PFSK-1 (cell line): ENCODE data around the gene C4A.
"Not testable (repeated sequence)": the region's sequence is repeated elsewhere in the genome, so short reads cannot be mapped to it uniquely, and the experiment has no call there.

Experiments
- FOXP2 ChIP-seq: optimal IDR thresholded peaks from 2 replicates; pipeline ENCODE3; 2011; ENCODE audit warnings: borderline replicate concordance, control low read depth, inconsistent platforms; ENCODE audit not compliant: insufficient read depth; ENCODE audit errors: extremely low read length, extremely low read depth
- POLR2AphosphoS5 ChIP-seq: IDR thresholded peaks from 2 replicates; pipeline ENCODE4 v1.6.1; 2012; ENCODE audit warnings: low read depth, mild to moderate bottlenecking, control low read depth, low read length, moderate library complexity
- SIN3A ChIP-seq: IDR thresholded peaks from 2 replicates; pipeline ENCODE4 v1.6.1; 2012; ENCODE audit warnings: mild to moderate bottlenecking, low read length, moderate library complexity, borderline replicate concordance; ENCODE audit not compliant: insufficient read depth
- TAF1 ChIP-seq: IDR thresholded peaks from 2 replicates; pipeline ENCODE4 v1.6.1; 2012; ENCODE audit warnings: low read length, control low read depth, borderline replicate concordance; ENCODE audit not compliant: insufficient read depth
- TF ChIP-seq, protein P1 (sequence below), 2 experiments: IDR thresholded peaks; 2 replicates each; pipeline versions ENCODE4 v1.6.1 to v1.8.0; 2011 to 2012; ENCODE audit warnings: low read depth in 2 of 2, low read length in 2 of 2, control low read depth in 1 of 2, inconsistent platforms in 1 of 2, mild to moderate bottlenecking in 1 of 2, moderate library complexity in 1 of 2; ENCODE audit not compliant: insufficient read depth in 1 of 2

C4A gene

DNA sequence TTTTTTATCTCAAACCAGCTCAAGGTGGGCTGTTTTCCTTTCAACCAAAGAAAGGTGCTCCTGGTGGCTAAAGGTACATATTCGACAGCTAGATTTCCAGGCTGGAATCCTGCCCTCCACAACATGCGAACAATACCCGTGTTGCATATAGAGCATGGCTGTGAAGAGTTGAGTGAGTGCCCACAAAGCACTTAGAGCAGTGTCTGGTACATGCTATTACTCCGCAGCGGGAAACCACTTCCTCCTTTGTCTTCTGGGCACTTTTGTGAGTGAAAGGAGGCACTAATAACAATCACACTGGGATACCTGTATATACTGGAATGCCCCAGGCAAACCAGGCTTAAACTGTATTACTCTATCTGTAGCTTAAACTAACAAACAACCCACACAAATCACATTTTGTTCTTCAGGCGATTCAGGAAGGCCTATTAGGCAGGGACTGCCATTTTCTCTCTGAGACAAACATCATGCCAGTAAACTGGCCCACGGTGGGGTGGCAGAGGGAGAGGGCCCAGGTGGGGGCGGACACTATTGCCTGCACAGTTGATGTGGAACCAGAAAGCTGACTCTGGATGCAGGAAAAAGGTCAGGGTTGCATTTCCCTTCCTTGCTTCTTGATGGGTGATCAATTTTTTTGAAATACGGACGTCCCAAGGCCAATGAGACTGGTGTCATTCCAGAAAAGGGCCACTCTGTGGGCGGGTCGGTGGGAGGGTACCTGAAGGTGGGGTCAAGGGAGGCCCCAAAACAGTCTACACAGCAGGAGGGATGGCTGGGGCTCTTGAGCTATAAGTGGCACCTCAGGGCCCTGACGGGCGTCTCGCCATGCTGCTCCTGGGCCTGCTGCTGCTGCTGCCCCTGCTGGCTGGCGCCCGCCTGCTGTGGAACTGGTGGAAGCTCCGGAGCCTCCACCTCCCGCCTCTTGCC lies 56.0 kb downstream of the C4A start, which contains the start of gene CYP21A2:
Gene CYP21A2 (plus strand): TSS at position 818 of the 927 bp plus-strand sequence. CDS start 8 bp downstream, at position 826.
- not testable (repeated sequence) for TF ChIP-seq POLR2AphosphoS5, SIN3A, FOXP2

- TF ChIP-seq SIN3A (no peak), POLR2AphosphoS5 (no peak), FOXP2 (no peak), TAF1 (no peak)
- TF ChIP-seq, protein P1, sequence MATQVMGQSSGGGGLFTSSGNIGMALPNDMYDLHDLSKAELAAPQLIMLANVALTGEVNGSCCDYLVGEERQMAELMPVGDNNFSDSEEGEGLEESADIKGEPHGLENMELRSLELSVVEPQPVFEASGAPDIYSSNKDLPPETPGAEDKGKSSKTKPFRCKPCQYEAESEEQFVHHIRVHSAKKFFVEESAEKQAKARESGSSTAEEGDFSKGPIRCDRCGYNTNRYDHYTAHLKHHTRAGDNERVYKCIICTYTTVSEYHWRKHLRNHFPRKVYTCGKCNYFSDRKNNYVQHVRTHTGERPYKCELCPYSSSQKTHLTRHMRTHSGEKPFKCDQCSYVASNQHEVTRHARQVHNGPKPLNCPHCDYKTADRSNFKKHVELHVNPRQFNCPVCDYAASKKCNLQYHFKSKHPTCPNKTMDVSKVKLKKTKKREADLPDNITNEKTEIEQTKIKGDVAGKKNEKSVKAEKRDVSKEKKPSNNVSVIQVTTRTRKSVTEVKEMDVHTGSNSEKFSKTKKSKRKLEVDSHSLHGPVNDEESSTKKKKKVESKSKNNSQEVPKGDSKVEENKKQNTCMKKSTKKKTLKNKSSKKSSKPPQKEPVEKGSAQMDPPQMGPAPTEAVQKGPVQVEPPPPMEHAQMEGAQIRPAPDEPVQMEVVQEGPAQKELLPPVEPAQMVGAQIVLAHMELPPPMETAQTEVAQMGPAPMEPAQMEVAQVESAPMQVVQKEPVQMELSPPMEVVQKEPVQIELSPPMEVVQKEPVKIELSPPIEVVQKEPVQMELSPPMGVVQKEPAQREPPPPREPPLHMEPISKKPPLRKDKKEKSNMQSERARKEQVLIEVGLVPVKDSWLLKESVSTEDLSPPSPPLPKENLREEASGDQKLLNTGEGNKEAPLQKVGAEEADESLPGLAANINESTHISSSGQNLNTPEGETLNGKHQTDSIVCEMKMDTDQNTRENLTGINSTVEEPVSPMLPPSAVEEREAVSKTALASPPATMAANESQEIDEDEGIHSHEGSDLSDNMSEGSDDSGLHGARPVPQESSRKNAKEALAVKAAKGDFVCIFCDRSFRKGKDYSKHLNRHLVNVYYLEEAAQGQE (IDR thresholded peaks at IDR 0.05; ENCODE audit: insufficient read depth in 1 of 2, low read depth in 2 of 2, low read length in 2 of 2) = no peak
Measured at GRCh38 chr6:32045811-32046449, 64.1 kb downstream of the C4A start.

DNA sequence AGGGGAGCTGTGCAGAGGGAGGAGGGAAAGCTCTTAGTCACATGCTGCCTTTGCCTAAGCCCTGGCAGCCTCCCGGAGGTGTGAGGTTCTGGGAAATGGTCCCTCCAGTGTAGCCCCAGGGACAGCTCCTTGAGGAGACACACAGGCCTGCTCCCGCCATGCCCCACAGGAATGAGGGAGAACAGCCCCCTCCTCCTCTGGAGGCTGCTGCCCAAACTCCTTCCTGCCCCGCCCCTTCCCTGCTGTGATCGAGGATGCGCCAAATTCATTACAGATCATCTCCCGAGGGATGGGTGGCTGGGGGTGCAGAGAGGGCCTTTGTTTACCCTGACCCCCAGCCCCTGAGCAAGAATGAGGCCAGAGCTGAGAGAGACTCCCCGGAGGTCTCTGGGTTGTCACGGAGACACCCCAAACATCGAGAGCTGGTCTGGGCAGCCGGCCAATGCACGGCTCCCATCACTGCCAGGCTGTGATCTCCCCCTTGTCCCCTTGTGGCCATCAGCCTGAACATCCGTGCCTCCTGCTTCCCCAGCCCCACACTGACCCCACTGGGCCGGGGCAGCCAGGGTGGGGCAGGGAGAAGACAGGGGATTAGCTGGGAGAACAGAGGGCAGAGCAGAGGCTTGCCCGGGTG lies 64.7 kb downstream of the C4A start:
- TF ChIP-seq TAF1 (no peak), SIN3A (no peak), POLR2AphosphoS5 (no peak), FOXP2 (no peak)
- TF ChIP-seq, protein P1 (IDR thresholded peaks at IDR 0.05; ENCODE audit: insufficient read depth in 1 of 2, low read depth in 2 of 2, low read length in 2 of 2) = no peak

DNA sequence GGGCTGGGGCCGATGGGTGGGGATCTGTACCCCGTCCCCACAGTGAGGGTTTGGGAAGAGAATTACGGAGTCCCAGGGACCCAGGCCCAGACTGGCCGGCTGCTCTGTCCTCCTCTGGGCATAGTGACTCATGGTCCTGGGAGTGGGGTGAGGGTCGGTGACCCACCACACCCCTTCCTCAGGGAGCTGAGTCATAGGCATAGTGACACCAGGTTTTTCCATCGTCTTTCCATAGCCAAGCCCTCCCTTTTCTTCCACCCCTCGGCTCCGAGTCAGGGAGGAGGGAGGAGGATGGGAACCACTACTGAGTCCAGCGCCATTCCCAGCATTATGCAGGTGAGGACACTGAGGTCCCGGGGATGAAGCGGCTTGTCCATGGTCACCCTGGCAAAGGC lies 65.2 kb downstream of the C4A start:
- TF ChIP-seq, protein P1 (IDR thresholded peaks at IDR 0.05; ENCODE audit: insufficient read depth in 1 of 2, low read depth in 2 of 2, low read length in 2 of 2) = no peak
- TF ChIP-seq FOXP2 (no peak), TAF1 (no peak)

DNA sequence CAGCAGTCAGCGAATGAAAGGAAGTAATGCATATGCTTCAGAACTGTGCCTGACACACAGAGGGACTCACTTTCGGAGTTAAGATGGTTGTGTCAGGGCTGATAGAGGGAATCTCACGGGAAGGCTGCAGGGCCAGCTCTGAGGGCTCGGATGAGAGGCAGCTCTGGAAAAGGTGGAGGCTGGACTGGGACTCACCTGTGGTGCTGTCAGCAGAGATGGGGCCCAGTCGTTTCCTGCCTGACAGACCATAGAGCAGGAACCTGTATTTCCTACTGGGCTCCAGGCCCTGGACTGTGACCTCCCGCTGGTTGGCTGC lies 65.6 kb downstream of the C4A start:
- TF ChIP-seq TAF1 = no peak
- TF ChIP-seq POLR2AphosphoS5 = no peak
- TF ChIP-seq, protein P1 (IDR thresholded peaks at IDR 0.05; ENCODE audit: insufficient read depth in 1 of 2, low read depth in 2 of 2, low read length in 2 of 2) = no peak
- no peak for TF ChIP-seq SIN3A
- TF ChIP-seq FOXP2 = no peak
